ENCODE measurements around the gene SPATA32. TPM values are rescaled to one million over a fixed set of nuclear protein-coding genes. Genes with fewer than 3 reads are reported as not detected.

SPATA32 gene
- total RNA-seq, 1 experiment from 2014 or later = 0.81 TPM

- WGBS (ENCODE audit: extremely low coverage, insufficient read length, low lambda C conversion rate) = no CpG with 5 or more reads among the region's 8 CpGs
- H2BK20ac ChIP-seq (ENCODE audit: low read depth, low read length, poor library complexity, severe bottlenecking) = no peak overlapping the region
- no peak overlapping the region for H2AK5ac ChIP-seq (ENCODE audit: insufficient read length, low read length)
- H3K14ac ChIP-seq (ENCODE audit: insufficient read depth, low read length) = no peak overlapping the region
- H2BK5ac ChIP-seq (ENCODE audit: insufficient read length, low read length) = no peak overlapping the region
- H2AFZ ChIP-seq (ENCODE audit: low read length) = no peak overlapping the region
- H3K56ac ChIP-seq (ENCODE audit: insufficient read length, low read depth, low read length) = no peak overlapping the region
- no peak overlapping the region for H3K9ac ChIP-seq (ENCODE audit: extremely low read depth, insufficient read length, low read length)
- H3K18ac ChIP-seq (ENCODE audit: insufficient read length, low read depth, low read length) = no peak overlapping the region
- H3K27ac Mint-ChIP-seq = no peak overlapping the region
- H3K36me3 Mint-ChIP-seq (ENCODE audit: insufficient read depth in 1 of 3, low read depth in 3 of 3) = peaks cover 8 to 39% (median 35%) of the 10 kb centered on the region in 3 experiments; a peak in 6 of 7 replicates
- no peak overlapping the region for H2BK15ac ChIP-seq (ENCODE audit: low read depth, low read length)
- H3K9me3 ChIP-seq (ENCODE audit: control insufficient read depth, low read depth, low read length) = no peaks in the 10 kb centered on the region
- H4K20me1 ChIP-seq (ENCODE audit: control insufficient read depth, insufficient read depth, insufficient read length) = no peaks in the 10 kb centered on the region
- no peak overlapping the region for H3K4ac ChIP-seq (ENCODE audit: low read depth, low read length)
- H3K27me3 ChIP-seq (ENCODE audit: insufficient read depth, low read length) = no peaks in the 10 kb centered on the region
- H3K9me3 Mint-ChIP-seq = no peaks in the 10 kb centered on the region
- H3K4me3 Mint-ChIP-seq = no peak overlapping the region
- H3K27me3 Mint-ChIP-seq (ENCODE audit: low read depth) = peaks cover 15% of the 10 kb centered on the region
- no peaks in the 10 kb centered on the region for H3K79me1 ChIP-seq (ENCODE audit: insufficient read depth, low read depth, low read length, poor library complexity, severe bottlenecking)
- no peak overlapping the region for H4K5ac ChIP-seq (ENCODE audit: insufficient read length, low read depth, low read length)
- H2BK120ac ChIP-seq (ENCODE audit: low read depth, low read length, poor library complexity, severe bottlenecking) = no peak overlapping the region
- no peak overlapping the region for H4K91ac ChIP-seq (ENCODE audit: insufficient read length, low read depth, low read length)
- no peak overlapping the region for H3K27ac ChIP-seq (ENCODE audit: insufficient read length, low read depth, low read length)
- H3T11ph ChIP-seq (ENCODE audit: low read length) = no peak overlapping the region
- DNase-seq = no peak
- no peaks in the 10 kb centered on the region for H3K79me2 ChIP-seq (ENCODE audit: insufficient read depth, low read length)
- H3K23ac ChIP-seq (ENCODE audit: insufficient read length, low read depth, low read length) = no peak overlapping the region
- no peak overlapping the region for H2BK12ac ChIP-seq (ENCODE audit: insufficient read length, low read depth, low read length)
- no peak overlapping the region for H3K4me2 ChIP-seq (ENCODE audit: insufficient read depth, insufficient read length, low read length)
- no peak overlapping the region for H4K8ac ChIP-seq (replicated peaks; ENCODE audit: insufficient read length, low read depth, low read length)
- no peak for TF ChIP-seq CTCF (conservative IDR thresholded peaks at IDR 0.05)
- H3K4me1 ChIP-seq (ENCODE audit: insufficient read depth, low read length) = no peaks in the 10 kb centered on the region
- peaks cover 9% of the 10 kb centered on the region for H3K23me2 ChIP-seq (ENCODE audit: insufficient read length, low read depth, low read length, poor library complexity, severe bottlenecking)
- H3K4me1 Mint-ChIP-seq = peaks cover 8 to 12% of the 10 kb centered on the region in 2 experiments
Observed at GRCh38 chr17:45264988-45265387, 3.1 kb upstream of the SPATA32 start.
